Loucy (cell line): ENCODE data around the gene AFF1.

ENCODE experiments used
- H2AFZ ChIP-seq: fragments of 200-600 bp; sonication (generic); 2 replicates; pipeline ENCODE4 v1.6.0; 2016; ENCODE audit warnings: antibody characterized with exemption, mild to moderate bottlenecking, low read length, moderate library complexity
- H3F3A ChIP-seq: fragments of 200-600 bp; 2 replicates; pipeline ENCODE4 v1.6.0; 2016; ENCODE audit warnings: antibody characterized with exemption, low read depth, mild to moderate bottlenecking
- H3K27me3 ChIP-seq: fragments of 200-600 bp; sonication (generic); 2 replicates; pipeline ENCODE4 v1.6.1; 2014; ENCODE audit warnings: low read length, mild to moderate bottlenecking; ENCODE audit not compliant: insufficient read depth, poor library complexity, severe bottlenecking
- H3K36me3 ChIP-seq: fragments of 200-600 bp; sonication (generic); 2 replicates; pipeline ENCODE4 v1.6.1; 2016; ENCODE audit warnings: low read length; ENCODE audit not compliant: insufficient read depth
- H3K4me1 ChIP-seq: fragments of 200-600 bp; sonication (generic); 2 replicates; pipeline ENCODE4 v1.5.1; 2014; ENCODE audit warnings: low read length, mild to moderate bottlenecking; ENCODE audit not compliant: insufficient read depth, poor library complexity, severe bottlenecking
- H3K4me2 ChIP-seq: fragments of 200-600 bp; sonication (generic); 2 replicates; pipeline ENCODE4 v1.6.0; 2014; ENCODE audit warnings: antibody characterized with exemption, low read length, low read depth, mild to moderate bottlenecking; ENCODE audit not compliant: poor library complexity, severe bottlenecking
- H3K4me3 ChIP-seq: fragments of 200-600 bp; sonication (generic); 2 replicates; pipeline ENCODE4 v1.5.1; 2014; ENCODE audit warnings: low read length, mild to moderate bottlenecking, mixed read lengths; ENCODE audit not compliant: poor library complexity, severe bottlenecking
- H3K79me2 ChIP-seq: fragments of 200-600 bp; sonication (generic); 2 replicates; pipeline ENCODE4 v1.6.1; 2014; ENCODE audit warnings: low read length; ENCODE audit not compliant: insufficient read depth
- H3K9ac ChIP-seq: fragments of 200-600 bp; sonication (generic); 2 replicates; pipeline ENCODE4 v1.6.0; 2014; ENCODE audit warnings: mild to moderate bottlenecking, low read depth, low read length, moderate library complexity; ENCODE audit not compliant: poor library complexity, severe bottlenecking
- H3K9me2 ChIP-seq: fragments of 200-600 bp; sonication (generic); replicated peaks from 2 replicates; pipeline ENCODE4 v1.6.1; 2016; ENCODE audit warnings: low read depth, low read length, mixed read lengths
- H3K9me3 ChIP-seq: fragments of 200-600 bp; sonication (generic); 2 replicates; pipeline ENCODE4 v1.6.1; 2014; ENCODE audit warnings: mild to moderate bottlenecking, antibody characterized with exemption, low read length, low read depth; ENCODE audit not compliant: insufficient read depth
- H4K20me1 ChIP-seq: fragments of 200-600 bp; sonication (generic); 2 replicates; pipeline ENCODE4 v1.6.0; 2014; ENCODE audit warnings: antibody characterized with exemption, low read length, mild to moderate bottlenecking; ENCODE audit not compliant: insufficient read depth, poor library complexity, severe bottlenecking
- EZH2phosphoT487 ChIP-seq: fragments of 200-600 bp; IDR thresholded peaks from 2 replicates; pipeline ENCODE4 v1.6.1; 2018; ENCODE audit warnings: antibody characterized with exemption, mild to moderate bottlenecking, moderate library complexity, borderline replicate concordance
- TF ChIP-seq, protein P1 (sequence below): fragments of 200-600 bp; sonication (generic); conservative IDR thresholded peaks from 2 replicates; pipeline ENCODE4 v1.5.1; 2014; ENCODE audit warnings: mild to moderate bottlenecking, antibody characterized with exemption, low read length

The AFF1 gene

DNA sequence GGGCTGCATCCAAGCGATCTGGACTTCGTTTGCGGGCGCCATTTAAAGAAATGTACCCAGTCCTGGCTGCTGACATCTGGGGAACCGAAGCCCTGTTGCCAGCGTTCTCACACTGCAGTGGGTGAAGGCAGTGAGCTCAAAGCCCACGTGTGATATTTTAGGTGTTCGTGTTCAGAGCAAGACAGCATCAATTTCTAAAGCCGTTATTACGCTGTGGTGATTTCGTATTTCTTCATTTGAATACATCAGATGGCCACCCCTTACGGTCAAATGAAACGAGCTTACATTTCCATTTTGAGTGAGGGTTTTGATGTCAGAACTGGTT, 42.2 kb upstream of the AFF1 start:
- H2AFZ ChIP-seq = peak overlapping the region; percentile 92
- H3K9me3 ChIP-seq = no peaks in the 10 kb centered on the region
- H4K20me1 ChIP-seq = no peaks in the 10 kb centered on the region
- peaks cover 14% of the 10 kb centered on the region for H3K4me1 ChIP-seq
- H3K9ac ChIP-seq = peak overlapping the region; percentile 52
- H3F3A ChIP-seq = no peaks in the 10 kb centered on the region
- no peaks in the 10 kb centered on the region for H3K27me3 ChIP-seq
- H3K4me3 ChIP-seq = peak overlapping the region; percentile 75
- peak overlapping the region; percentile 73 for H3K4me2 ChIP-seq
- no peaks in the 10 kb centered on the region for H3K36me3 ChIP-seq
- H3K9me2 ChIP-seq = no peaks in the 10 kb centered on the region
- H3K79me2 ChIP-seq = no peaks in the 10 kb centered on the region
- TF ChIP-seq, protein P1, sequence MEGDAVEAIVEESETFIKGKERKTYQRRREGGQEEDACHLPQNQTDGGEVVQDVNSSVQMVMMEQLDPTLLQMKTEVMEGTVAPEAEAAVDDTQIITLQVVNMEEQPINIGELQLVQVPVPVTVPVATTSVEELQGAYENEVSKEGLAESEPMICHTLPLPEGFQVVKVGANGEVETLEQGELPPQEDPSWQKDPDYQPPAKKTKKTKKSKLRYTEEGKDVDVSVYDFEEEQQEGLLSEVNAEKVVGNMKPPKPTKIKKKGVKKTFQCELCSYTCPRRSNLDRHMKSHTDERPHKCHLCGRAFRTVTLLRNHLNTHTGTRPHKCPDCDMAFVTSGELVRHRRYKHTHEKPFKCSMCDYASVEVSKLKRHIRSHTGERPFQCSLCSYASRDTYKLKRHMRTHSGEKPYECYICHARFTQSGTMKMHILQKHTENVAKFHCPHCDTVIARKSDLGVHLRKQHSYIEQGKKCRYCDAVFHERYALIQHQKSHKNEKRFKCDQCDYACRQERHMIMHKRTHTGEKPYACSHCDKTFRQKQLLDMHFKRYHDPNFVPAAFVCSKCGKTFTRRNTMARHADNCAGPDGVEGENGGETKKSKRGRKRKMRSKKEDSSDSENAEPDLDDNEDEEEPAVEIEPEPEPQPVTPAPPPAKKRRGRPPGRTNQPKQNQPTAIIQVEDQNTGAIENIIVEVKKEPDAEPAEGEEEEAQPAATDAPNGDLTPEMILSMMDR = no peak
- no peak for TF ChIP-seq EZH2phosphoT487

DNA sequence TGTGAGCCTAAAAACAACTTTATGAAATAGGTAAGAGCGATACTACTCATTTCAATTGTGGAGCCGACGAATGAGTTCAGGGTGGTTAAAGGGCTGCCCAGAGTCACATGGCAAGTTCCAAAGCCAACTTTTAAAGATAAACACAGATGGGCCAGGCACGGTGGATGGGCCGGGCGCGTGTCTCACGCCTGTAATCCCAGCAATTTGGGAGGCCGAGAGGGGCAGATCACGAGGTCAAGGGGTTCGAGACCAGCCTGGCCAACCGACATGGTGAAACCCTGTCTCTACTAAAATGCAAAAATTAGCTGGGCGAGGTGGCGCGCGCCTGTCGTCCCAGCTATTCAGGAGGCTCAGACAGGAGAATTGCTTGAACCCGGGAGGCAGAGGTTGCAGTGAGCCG, 41.7 kb upstream of the AFF1 start:
- H2AFZ ChIP-seq = no peak overlapping the region
- no peaks in the 10 kb centered on the region for H3K9me2 ChIP-seq
- no peaks in the 10 kb centered on the region for H3K79me2 ChIP-seq
- H3K27me3 ChIP-seq = no peaks in the 10 kb centered on the region
- H4K20me1 ChIP-seq = no peaks in the 10 kb centered on the region
- TF ChIP-seq, protein P1 = no peak
- no peak for TF ChIP-seq EZH2phosphoT487
- H3K36me3 ChIP-seq = no peaks in the 10 kb centered on the region
- no peaks in the 10 kb centered on the region for H3K9me3 ChIP-seq
- H3K4me3 ChIP-seq = no peak overlapping the region
- H3K4me2 ChIP-seq = peak overlapping the region; percentile 73
- H3K9ac ChIP-seq = no peak overlapping the region
- no peaks in the 10 kb centered on the region for H3F3A ChIP-seq
- H3K4me1 ChIP-seq = peaks cover 14% of the 10 kb centered on the region

DNA sequence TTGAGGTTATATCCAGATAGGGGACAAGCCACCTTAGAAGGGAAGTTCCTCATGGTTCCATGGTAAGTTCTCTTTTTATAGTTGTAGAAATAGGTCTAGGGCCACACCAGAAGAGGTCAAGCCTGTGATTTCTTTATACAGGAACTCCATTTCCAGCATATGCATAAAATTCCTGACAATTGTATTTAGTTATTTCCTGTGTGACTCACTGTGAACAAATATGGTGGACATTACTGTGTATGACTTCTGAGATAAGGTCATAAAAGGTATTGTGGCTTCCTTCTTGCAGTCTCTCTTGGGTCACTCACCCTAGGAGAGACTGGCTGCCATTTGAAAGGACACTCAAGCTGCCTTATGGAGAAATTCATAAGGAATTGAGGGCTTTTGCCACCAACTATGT, 40.4 kb upstream of the AFF1 start:
- no peak overlapping the region for H3K4me2 ChIP-seq
- no peak overlapping the region for H2AFZ ChIP-seq
- no peaks in the 10 kb centered on the region for H4K20me1 ChIP-seq
- no peak overlapping the region for H3K9ac ChIP-seq
- H3K4me1 ChIP-seq = peaks cover 14% of the 10 kb centered on the region
- no peaks in the 10 kb centered on the region for H3K36me3 ChIP-seq
- H3K4me3 ChIP-seq = no peak overlapping the region
- no peaks in the 10 kb centered on the region for H3K27me3 ChIP-seq
- H3K79me2 ChIP-seq = no peaks in the 10 kb centered on the region
- TF ChIP-seq, protein P1 = no peak
- no peak for TF ChIP-seq EZH2phosphoT487
- no peaks in the 10 kb centered on the region for H3F3A ChIP-seq
- no peaks in the 10 kb centered on the region for H3K9me3 ChIP-seq
- H3K9me2 ChIP-seq = no peaks in the 10 kb centered on the region
